WTC11 (cell line): ENCODE measurements around the gene FANCC. TPM values are rescaled to one million over a fixed set of nuclear protein-coding genes. Genes with fewer than 3 reads are reported as not detected.

Experiments used
- ATAC-seq: fragments of 200-7000 bp; cut with Tn5 transposase; 2 replicates; pipeline ENCODE4 v1.10.0; 2021; ENCODE audit warnings: mild to moderate bottlenecking, moderate library complexity
- CTCF ChIA-PET: fragments of 300-600 bp; sonication (Branson Sonifier 250); formaldehyde crosslinking; loops from one replicate; lab custom pipeline; 2021; ENCODE audit warnings: antibody characterized with exemption; lab: Charles Lee
- POLR2A ChIA-PET: fragments of 350-600 bp; sonication (Branson Sonifier 250); formaldehyde crosslinking; loops from one replicate; lab custom pipeline; 2021; ENCODE audit warnings: antibody characterized with exemption; lab: Charles Lee
- DNase-seq: peaks from one replicate; pipeline ENCODE4 v3.0.0; 2021; ENCODE audit warnings: low spot score
- H3K27ac Mint-ChIP-seq: 2 replicates; pipeline ENCODE4 v1.8.0; 2021; ENCODE audit warnings: mixed read lengths
- H3K27me3 Mint-ChIP-seq: 2 replicates; pipeline ENCODE4 v1.8.0; 2021; ENCODE audit warnings: low read depth, mild to moderate bottlenecking, moderate library complexity, mixed read lengths
- H3K36me3 Mint-ChIP-seq: 2 replicates; pipeline ENCODE4 v1.8.0; 2021; ENCODE audit warnings: mixed read lengths
- H3K4me1 Mint-ChIP-seq: 2 replicates; pipeline ENCODE4 v1.8.0; 2022; ENCODE audit warnings: mixed read lengths
- H3K4me3 Mint-ChIP-seq: 2 replicates; pipeline ENCODE4 v1.8.0; 2021; ENCODE audit warnings: mild to moderate bottlenecking, moderate library complexity, mixed read lengths
- H3K9me3 Mint-ChIP-seq: 2 replicates; pipeline ENCODE4 v1.8.0; 2021; ENCODE audit warnings: mixed read lengths
- ESRRA ChIP-seq: sonication (generic); formaldehyde crosslinking; IDR thresholded peaks from 2 replicates; pipeline ENCODE4 v1.8.1; 2022; ENCODE audit warnings: mild to moderate bottlenecking, missing genetic modification reagents, borderline replicate concordance
- ETV6 ChIP-seq: sonication (generic); formaldehyde crosslinking; IDR thresholded peaks from 2 replicates; pipeline ENCODE4 v1.8.1; 2022; ENCODE audit warnings: mild to moderate bottlenecking, missing genetic modification reagents
- FOXJ3 ChIP-seq: sonication (generic); formaldehyde crosslinking; IDR thresholded peaks from 2 replicates; pipeline ENCODE4 v1.9.0; 2021; ENCODE audit warnings: missing genetic modification reagents, mild to moderate bottlenecking, borderline replicate concordance
- FOXK1 ChIP-seq: sonication (generic); formaldehyde crosslinking; IDR thresholded peaks from 2 replicates; pipeline ENCODE4 v1.8.0; 2022; ENCODE audit warnings: mild to moderate bottlenecking, moderate library complexity, missing genetic modification reagents
- MYBL2 ChIP-seq: sonication (generic); formaldehyde crosslinking; IDR thresholded peaks from 2 replicates; pipeline ENCODE4 v1.8.1; 2023; ENCODE audit warnings: mild to moderate bottlenecking, moderate library complexity, missing genetic modification reagents
- NFATC4 ChIP-seq: fragments of 250-450 bp; sonication (Bioruptor Pico); IDR thresholded peaks from 2 replicates; pipeline ENCODE4 v1.9.0; 2021; ENCODE audit warnings: mild to moderate bottlenecking
- NFE2L1 ChIP-seq: sonication (generic); formaldehyde crosslinking; IDR thresholded peaks from 2 replicates; pipeline ENCODE4 v1.8.1; 2023; ENCODE audit warnings: missing genetic modification reagents
- NR3C1 ChIP-seq: sonication (generic); formaldehyde crosslinking; conservative IDR thresholded peaks from 2 replicates; pipeline ENCODE4 v1.8.1; 2023; ENCODE audit warnings: low read depth, mild to moderate bottlenecking, missing genetic modification reagents
- SMAD3 ChIP-seq: sonication (generic); formaldehyde crosslinking; IDR thresholded peaks from 2 replicates; pipeline ENCODE4 v1.8.0; 2022; ENCODE audit warnings: missing genetic modification reagents, mild to moderate bottlenecking, borderline replicate concordance
- SMAD4 ChIP-seq: sonication (generic); formaldehyde crosslinking; IDR thresholded peaks from 2 replicates; pipeline ENCODE4 v1.8.0; 2022; ENCODE audit warnings: mild to moderate bottlenecking, missing genetic modification reagents
- TEAD1 ChIP-seq: sonication (generic); formaldehyde crosslinking; IDR thresholded peaks from 2 replicates; pipeline ENCODE4 v1.8.0; 2022; ENCODE audit warnings: mild to moderate bottlenecking, missing genetic modification reagents
- ZNF263 ChIP-seq: sonication (generic); formaldehyde crosslinking; IDR thresholded peaks from 2 replicates; pipeline ENCODE4 v1.8.1; 2022; ENCODE audit warnings: low read depth, mild to moderate bottlenecking, moderate library complexity, missing genetic modification reagents
- ZNF317 ChIP-seq: sonication (generic); formaldehyde crosslinking; IDR thresholded peaks from 2 replicates; pipeline ENCODE4 v1.8.1; 2023; ENCODE audit warnings: low read depth, mild to moderate bottlenecking, moderate library complexity, missing genetic modification reagents, borderline replicate concordance
- ZNF416 ChIP-seq: fragments of 250-450 bp; sonication (Bioruptor Pico); IDR thresholded peaks from 2 replicates; pipeline ENCODE4 v1.9.0; 2021; ENCODE audit warnings: mild to moderate bottlenecking, inconsistent platforms
- total RNA-seq: library from RNA; stranded (reverse); gene quantifications from 3 replicates; pipeline ENCODE4 v1.2.3, GENCODE V29; 2021
- TF ChIP-seq, protein P1 (sequence below): sonication (generic); formaldehyde crosslinking; IDR thresholded peaks from 2 replicates; pipeline ENCODE4 v1.8.0; 2022; ENCODE audit warnings: mild to moderate bottlenecking, missing genetic modification reagents
- TF ChIP-seq, protein P2 (sequence below): fragments of 250-450 bp; sonication (Bioruptor Pico); IDR thresholded peaks from 2 replicates; pipeline ENCODE4 v1.9.0; 2021; ENCODE audit warnings: mild to moderate bottlenecking
- TF ChIP-seq, protein P3 (sequence below): fragments of 250-450 bp; sonication (Bioruptor Pico); IDR thresholded peaks from 2 replicates; pipeline ENCODE4 v1.9.0; 2021; ENCODE audit warnings: mild to moderate bottlenecking, borderline replicate concordance
- TF ChIP-seq, protein P4 (sequence below): sonication (generic); formaldehyde crosslinking; IDR thresholded peaks from 2 replicates; pipeline ENCODE4 v1.8.1; 2022; ENCODE audit warnings: mild to moderate bottlenecking, missing genetic modification reagents, moderate library complexity, borderline replicate concordance
- TF ChIP-seq, protein P5 (sequence below): sonication (generic); formaldehyde crosslinking; IDR thresholded peaks from 2 replicates; pipeline ENCODE4 v1.8.1; 2023; ENCODE audit warnings: mild to moderate bottlenecking, missing genetic modification reagents, moderate library complexity
- TF ChIP-seq, protein P6 (sequence below): sonication (generic); formaldehyde crosslinking; IDR thresholded peaks from 2 replicates; pipeline ENCODE4 v1.8.0; 2023; ENCODE audit warnings: mild to moderate bottlenecking, missing genetic modification reagents
- TF ChIP-seq, protein P7 (sequence below): sonication (generic); formaldehyde crosslinking; IDR thresholded peaks from 2 replicates; pipeline ENCODE4 v1.8.1; 2022; ENCODE audit warnings: mild to moderate bottlenecking, moderate library complexity, missing genetic modification reagents

The FANCC gene
- total RNA-seq, 1 experiment from 2014 or later = 10.9 TPM

DNA sequence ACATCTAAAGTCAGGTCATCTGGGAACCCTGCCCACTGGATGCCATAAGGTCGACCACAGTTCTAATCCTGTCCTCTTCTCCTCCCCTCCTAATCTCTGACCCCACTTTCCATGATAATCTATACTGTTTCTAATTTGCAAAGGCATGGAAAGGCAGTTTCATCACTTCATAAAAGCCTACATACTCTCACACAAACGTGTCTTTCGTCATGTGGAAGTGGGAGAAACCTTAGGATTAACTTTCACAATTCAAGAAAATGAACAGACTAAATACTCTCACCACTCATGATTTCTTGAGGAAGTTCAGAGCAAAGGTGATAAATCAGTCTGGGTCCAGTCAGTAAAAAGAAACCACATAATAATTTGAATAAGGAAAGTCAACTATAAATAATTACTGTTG is 5.5 kb downstream of the FANCC start (continued):
- TF ChIP-seq, protein P1, sequence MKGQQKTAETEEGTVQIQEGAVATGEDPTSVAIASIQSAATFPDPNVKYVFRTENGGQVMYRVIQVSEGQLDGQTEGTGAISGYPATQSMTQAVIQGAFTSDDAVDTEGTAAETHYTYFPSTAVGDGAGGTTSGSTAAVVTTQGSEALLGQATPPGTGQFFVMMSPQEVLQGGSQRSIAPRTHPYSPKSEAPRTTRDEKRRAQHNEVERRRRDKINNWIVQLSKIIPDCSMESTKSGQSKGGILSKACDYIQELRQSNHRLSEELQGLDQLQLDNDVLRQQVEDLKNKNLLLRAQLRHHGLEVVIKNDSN = no peak
- TF ChIP-seq NR3C1 (no peak), ZNF263 (CRISPR knock-in tag) (no peak), ZNF416 (CRISPR knock-in tag) (no peak), ESRRA (CRISPR knock-in tag) (no peak)
- TF ChIP-seq, protein P2, sequence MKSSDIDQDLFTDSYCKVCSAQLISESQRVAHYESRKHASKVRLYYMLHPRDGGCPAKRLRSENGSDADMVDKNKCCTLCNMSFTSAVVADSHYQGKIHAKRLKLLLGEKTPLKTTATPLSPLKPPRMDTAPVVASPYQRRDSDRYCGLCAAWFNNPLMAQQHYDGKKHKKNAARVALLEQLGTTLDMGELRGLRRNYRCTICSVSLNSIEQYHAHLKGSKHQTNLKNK (CRISPR knock-in tag) = no peak
- TF ChIP-seq, protein P3, sequence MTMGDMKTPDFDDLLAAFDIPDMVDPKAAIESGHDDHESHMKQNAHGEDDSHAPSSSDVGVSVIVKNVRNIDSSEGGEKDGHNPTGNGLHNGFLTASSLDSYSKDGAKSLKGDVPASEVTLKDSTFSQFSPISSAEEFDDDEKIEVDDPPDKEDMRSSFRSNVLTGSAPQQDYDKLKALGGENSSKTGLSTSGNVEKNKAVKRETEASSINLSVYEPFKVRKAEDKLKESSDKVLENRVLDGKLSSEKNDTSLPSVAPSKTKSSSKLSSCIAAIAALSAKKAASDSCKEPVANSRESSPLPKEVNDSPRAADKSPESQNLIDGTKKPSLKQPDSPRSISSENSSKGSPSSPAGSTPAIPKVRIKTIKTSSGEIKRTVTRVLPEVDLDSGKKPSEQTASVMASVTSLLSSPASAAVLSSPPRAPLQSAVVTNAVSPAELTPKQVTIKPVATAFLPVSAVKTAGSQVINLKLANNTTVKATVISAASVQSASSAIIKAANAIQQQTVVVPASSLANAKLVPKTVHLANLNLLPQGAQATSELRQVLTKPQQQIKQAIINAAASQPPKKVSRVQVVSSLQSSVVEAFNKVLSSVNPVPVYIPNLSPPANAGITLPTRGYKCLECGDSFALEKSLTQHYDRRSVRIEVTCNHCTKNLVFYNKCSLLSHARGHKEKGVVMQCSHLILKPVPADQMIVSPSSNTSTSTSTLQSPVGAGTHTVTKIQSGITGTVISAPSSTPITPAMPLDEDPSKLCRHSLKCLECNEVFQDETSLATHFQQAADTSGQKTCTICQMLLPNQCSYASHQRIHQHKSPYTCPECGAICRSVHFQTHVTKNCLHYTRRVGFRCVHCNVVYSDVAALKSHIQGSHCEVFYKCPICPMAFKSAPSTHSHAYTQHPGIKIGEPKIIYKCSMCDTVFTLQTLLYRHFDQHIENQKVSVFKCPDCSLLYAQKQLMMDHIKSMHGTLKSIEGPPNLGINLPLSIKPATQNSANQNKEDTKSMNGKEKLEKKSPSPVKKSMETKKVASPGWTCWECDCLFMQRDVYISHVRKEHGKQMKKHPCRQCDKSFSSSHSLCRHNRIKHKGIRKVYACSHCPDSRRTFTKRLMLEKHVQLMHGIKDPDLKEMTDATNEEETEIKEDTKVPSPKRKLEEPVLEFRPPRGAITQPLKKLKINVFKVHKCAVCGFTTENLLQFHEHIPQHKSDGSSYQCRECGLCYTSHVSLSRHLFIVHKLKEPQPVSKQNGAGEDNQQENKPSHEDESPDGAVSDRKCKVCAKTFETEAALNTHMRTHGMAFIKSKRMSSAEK (CRISPR knock-in tag) = no peak
- TF ChIP-seq, protein P4, sequence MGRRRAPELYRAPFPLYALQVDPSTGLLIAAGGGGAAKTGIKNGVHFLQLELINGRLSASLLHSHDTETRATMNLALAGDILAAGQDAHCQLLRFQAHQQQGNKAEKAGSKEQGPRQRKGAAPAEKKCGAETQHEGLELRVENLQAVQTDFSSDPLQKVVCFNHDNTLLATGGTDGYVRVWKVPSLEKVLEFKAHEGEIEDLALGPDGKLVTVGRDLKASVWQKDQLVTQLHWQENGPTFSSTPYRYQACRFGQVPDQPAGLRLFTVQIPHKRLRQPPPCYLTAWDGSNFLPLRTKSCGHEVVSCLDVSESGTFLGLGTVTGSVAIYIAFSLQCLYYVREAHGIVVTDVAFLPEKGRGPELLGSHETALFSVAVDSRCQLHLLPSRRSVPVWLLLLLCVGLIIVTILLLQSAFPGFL (CRISPR knock-in tag) = no peak
- TF ChIP-seq, protein P5, sequence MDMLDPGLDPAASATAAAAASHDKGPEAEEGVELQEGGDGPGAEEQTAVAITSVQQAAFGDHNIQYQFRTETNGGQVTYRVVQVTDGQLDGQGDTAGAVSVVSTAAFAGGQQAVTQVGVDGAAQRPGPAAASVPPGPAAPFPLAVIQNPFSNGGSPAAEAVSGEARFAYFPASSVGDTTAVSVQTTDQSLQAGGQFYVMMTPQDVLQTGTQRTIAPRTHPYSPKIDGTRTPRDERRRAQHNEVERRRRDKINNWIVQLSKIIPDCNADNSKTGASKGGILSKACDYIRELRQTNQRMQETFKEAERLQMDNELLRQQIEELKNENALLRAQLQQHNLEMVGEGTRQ = no peak

DNA sequence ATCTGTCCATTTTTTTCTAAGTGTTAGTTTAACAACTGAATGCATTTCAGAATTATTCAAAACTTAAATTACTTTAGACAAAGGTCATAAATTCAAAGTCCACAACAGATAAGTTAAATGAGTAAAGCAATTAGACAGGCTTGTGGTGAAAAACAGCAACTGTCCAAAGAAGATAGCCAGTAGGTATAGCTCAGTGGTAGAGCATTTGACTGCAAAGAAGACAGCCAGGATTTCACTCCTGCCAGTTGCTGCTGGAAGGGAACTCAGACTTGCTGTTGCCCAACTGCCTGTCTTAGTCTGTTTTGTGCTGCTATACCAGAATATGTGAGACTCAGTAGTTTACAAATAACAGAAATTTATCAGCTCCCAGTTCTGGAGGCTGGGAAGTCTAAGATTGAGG is 10.0 kb downstream of the FANCC start:
- Mint-ChIP-seq H3K36me3 (no peaks in the 10 kb centered on the region), H3K4me3 (no peak overlapping the region), H3K27me3 (no peaks in the 10 kb centered on the region), H3K4me1 (peaks cover 17% of the 10 kb centered on the region), H3K9me3 (no peaks in the 10 kb centered on the region), H3K27ac (no peak overlapping the region)
- ATAC-seq (no peak), DNase-seq (no peak)
- CTCF ChIA-PET = interaction anchor here (3.6 kb wide), 1 partner anchor 28 kb away, joined by 10 read pairs; no protein-coding TSS in a partner anchor
- POLR2A ChIA-PET = no interaction called here
- TF ChIP-seq SMAD3 (CRISPR knock-in tag) (no peak), NFATC4 (no peak), ZNF317 (CRISPR knock-in tag) (no peak), FOXJ3 (no peak), ZNF263 (CRISPR knock-in tag) (no peak), MYBL2 (CRISPR knock-in tag) (no peak), SMAD4 (CRISPR knock-in tag) (no peak), NFE2L1 (CRISPR knock-in tag) (no peak), ETV6 (CRISPR knock-in tag) (no peak), TEAD1 (CRISPR knock-in tag) (no peak), FOXK1 (CRISPR knock-in tag) (no peak)
- TF ChIP-seq, protein P6, sequence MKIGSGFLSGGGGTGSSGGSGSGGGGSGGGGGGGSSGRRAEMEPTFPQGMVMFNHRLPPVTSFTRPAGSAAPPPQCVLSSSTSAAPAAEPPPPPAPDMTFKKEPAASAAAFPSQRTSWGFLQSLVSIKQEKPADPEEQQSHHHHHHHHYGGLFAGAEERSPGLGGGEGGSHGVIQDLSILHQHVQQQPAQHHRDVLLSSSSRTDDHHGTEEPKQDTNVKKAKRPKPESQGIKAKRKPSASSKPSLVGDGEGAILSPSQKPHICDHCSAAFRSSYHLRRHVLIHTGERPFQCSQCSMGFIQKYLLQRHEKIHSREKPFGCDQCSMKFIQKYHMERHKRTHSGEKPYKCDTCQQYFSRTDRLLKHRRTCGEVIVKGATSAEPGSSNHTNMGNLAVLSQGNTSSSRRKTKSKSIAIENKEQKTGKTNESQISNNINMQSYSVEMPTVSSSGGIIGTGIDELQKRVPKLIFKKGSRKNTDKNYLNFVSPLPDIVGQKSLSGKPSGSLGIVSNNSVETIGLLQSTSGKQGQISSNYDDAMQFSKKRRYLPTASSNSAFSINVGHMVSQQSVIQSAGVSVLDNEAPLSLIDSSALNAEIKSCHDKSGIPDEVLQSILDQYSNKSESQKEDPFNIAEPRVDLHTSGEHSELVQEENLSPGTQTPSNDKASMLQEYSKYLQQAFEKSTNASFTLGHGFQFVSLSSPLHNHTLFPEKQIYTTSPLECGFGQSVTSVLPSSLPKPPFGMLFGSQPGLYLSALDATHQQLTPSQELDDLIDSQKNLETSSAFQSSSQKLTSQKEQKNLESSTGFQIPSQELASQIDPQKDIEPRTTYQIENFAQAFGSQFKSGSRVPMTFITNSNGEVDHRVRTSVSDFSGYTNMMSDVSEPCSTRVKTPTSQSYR = no peak
- TF ChIP-seq, protein P3 (CRISPR knock-in tag) = no peak
- TF ChIP-seq, protein P7, sequence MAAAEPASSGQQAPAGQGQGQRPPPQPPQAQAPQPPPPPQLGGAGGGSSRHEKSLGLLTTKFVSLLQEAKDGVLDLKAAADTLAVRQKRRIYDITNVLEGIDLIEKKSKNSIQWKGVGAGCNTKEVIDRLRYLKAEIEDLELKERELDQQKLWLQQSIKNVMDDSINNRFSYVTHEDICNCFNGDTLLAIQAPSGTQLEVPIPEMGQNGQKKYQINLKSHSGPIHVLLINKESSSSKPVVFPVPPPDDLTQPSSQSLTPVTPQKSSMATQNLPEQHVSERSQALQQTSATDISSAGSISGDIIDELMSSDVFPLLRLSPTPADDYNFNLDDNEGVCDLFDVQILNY (CRISPR knock-in tag) = no peak
